Measurements from ENCODE around the gene CNTROB.
A peak's percentile ranks its signal among the peaks of the same experiment; 100 is the strongest.

The CNTROB gene

DNA sequence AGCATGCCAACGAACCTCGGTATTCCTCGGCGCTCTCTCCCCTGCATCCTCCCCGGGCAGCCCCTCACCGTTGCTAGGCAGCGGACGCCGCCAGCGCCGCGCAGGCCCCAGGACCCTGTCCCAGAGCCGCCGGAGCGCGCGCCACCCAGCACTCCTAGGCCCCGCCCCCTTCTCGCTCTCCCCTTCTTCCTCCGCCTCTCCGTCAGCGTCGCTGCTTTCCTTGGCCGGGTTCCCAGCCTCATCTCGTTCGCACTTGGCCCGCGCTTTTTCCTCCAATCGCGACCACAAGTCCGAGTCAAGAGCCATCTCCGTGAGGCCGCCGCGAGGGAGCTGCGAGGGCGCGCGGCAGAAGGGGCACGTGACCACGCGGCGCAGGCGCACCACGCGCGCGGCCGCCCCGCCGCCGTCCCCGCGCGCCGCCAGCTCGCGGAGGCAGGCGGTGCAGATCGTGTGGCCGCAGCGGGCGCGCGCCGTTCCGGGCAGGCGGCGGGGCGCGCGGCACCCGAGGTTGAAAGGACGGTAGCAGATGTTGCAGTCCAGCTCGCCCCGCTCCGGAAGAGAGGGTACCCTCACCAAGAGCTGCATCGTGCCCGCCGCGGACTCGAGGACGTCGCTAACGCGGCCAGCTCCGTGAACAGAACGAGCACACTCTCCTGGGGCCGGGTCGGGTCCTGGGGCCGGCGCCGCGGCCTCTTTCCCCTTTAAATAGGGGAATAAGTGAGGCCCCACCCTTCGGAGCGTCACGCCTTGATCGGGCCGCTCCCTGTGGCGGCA, 16.2 kb upstream of the CNTROB start, which contains the start of gene RNF227 (continued):
- no peak for TF ChIP-seq BCL6B (tag by site-specific recombination; IDR thresholded peaks at IDR 0.05)
- TF ChIP-seq ZNF214 (tag by site-specific recombination; IDR thresholded peaks at IDR 0.05; ENCODE audit: borderline replicate concordance): no peak
- TF ChIP-seq ZNF280C (tag by site-specific recombination; IDR thresholded peaks at IDR 0.05): no peak
- no peak for TF ChIP-seq HOXC10 (CRISPR knock-in tag; IDR thresholded peaks at IDR 0.05)
- no peak for TF ChIP-seq ZNF26 (tag by site-specific recombination; IDR thresholded peaks at IDR 0.05)
- no peak for TF ChIP-seq BCL11B (tag by site-specific recombination; IDR thresholded peaks at IDR 0.05; ENCODE audit: low read depth)
- TF ChIP-seq ZNF837 (tag by site-specific recombination; IDR thresholded peaks at IDR 0.05): no peak
- TF ChIP-seq ZFHX2 (tag by site-specific recombination; conservative IDR thresholded peaks at IDR 0.05): peak; percentile 4; the same call in 1 of the 2 replicates
- peak; percentile 52 for TF ChIP-seq SP7 (tag by site-specific recombination; IDR thresholded peaks at IDR 0.05)
- no peak for TF ChIP-seq PRDM4 (tag by site-specific recombination; IDR thresholded peaks at IDR 0.05)
- TF ChIP-seq MEIS1 (CRISPR knock-in tag; IDR thresholded peaks at IDR 0.05; ENCODE audit: borderline replicate concordance): no peak; the same call in 1 of the 2 replicates
- TF ChIP-seq ZXDB (tag by site-specific recombination; IDR thresholded peaks at IDR 0.05): peak; percentile 98
- no peak for TF ChIP-seq ZBTB49 (tag by site-specific recombination; IDR thresholded peaks at IDR 0.05; ENCODE audit: low read depth)
- no peak for TF ChIP-seq ZNF48 (tag by site-specific recombination; IDR thresholded peaks at IDR 0.05)
- no peak for TF ChIP-seq ZNF830 (tag by site-specific recombination; IDR thresholded peaks at IDR 0.05; ENCODE audit: low read depth)
- TF ChIP-seq KLF16 (tag by site-specific recombination; IDR thresholded peaks at IDR 0.05): peak; percentile 65; the same call in 1 of the 2 replicates
- TF ChIP-seq RBAK (tag by site-specific recombination; IDR thresholded peaks at IDR 0.05): no peak
- no peak for TF ChIP-seq ZNF350 (tag by site-specific recombination; IDR thresholded peaks at IDR 0.05)
- 0 out of 2 replicates have a peak, but pooled peaks have one; percentile 14 for TF ChIP-seq ZNF596 (tag by site-specific recombination; IDR thresholded peaks at IDR 0.05)
- TF ChIP-seq TCF7L2 (IDR thresholded peaks at IDR 0.05; ENCODE audit: borderline replicate concordance, low read depth, low read length): peak; percentile 81; the same call in 1 of the 2 replicates
- peak; percentile 42; the same call in 1 of the 2 replicates for TF ChIP-seq ZBTB7A (tag by site-specific recombination; IDR thresholded peaks at IDR 0.05; ENCODE audit: low read depth)
- TF ChIP-seq ZNF621 (tag by site-specific recombination; IDR thresholded peaks at IDR 0.05): no peak
- TF ChIP-seq ZNF19 (tag by site-specific recombination; IDR thresholded peaks at IDR 0.05; ENCODE audit: low read depth): no peak
- TF ChIP-seq ZNF223 (tag by site-specific recombination; IDR thresholded peaks at IDR 0.05): no peak
- TF ChIP-seq ZNF654 (tag by site-specific recombination; IDR thresholded peaks at IDR 0.05; ENCODE audit: low read depth): no peak

Measured in HEK293 (cell line).